Loucy (cell line): ENCODE measurements around the gene RAB35.

Experiments used
- H2AFZ ChIP-seq: fragments of 200-600 bp; sonication (generic); 2 replicates; pipeline ENCODE4 v1.6.0; 2016; ENCODE audit warnings: antibody characterized with exemption, mild to moderate bottlenecking, low read length, moderate library complexity
- H3F3A ChIP-seq: fragments of 200-600 bp; 2 replicates; pipeline ENCODE4 v1.6.0; 2016; ENCODE audit warnings: antibody characterized with exemption, low read depth, mild to moderate bottlenecking
- H3K27me3 ChIP-seq: fragments of 200-600 bp; sonication (generic); 2 replicates; pipeline ENCODE4 v1.6.1; 2014; ENCODE audit warnings: low read length, mild to moderate bottlenecking; ENCODE audit not compliant: insufficient read depth, poor library complexity, severe bottlenecking
- H3K36me3 ChIP-seq: fragments of 200-600 bp; sonication (generic); 2 replicates; pipeline ENCODE4 v1.6.1; 2016; ENCODE audit warnings: low read length; ENCODE audit not compliant: insufficient read depth
- H3K4me1 ChIP-seq: fragments of 200-600 bp; sonication (generic); 2 replicates; pipeline ENCODE4 v1.5.1; 2014; ENCODE audit warnings: low read length, mild to moderate bottlenecking; ENCODE audit not compliant: insufficient read depth, poor library complexity, severe bottlenecking
- H3K4me2 ChIP-seq: fragments of 200-600 bp; sonication (generic); 2 replicates; pipeline ENCODE4 v1.6.0; 2014; ENCODE audit warnings: antibody characterized with exemption, low read length, low read depth, mild to moderate bottlenecking; ENCODE audit not compliant: poor library complexity, severe bottlenecking
- H3K4me3 ChIP-seq: fragments of 200-600 bp; sonication (generic); 2 replicates; pipeline ENCODE4 v1.5.1; 2014; ENCODE audit warnings: low read length, mild to moderate bottlenecking, mixed read lengths; ENCODE audit not compliant: poor library complexity, severe bottlenecking
- H3K79me2 ChIP-seq: fragments of 200-600 bp; sonication (generic); 2 replicates; pipeline ENCODE4 v1.6.1; 2014; ENCODE audit warnings: low read length; ENCODE audit not compliant: insufficient read depth
- H3K9ac ChIP-seq: fragments of 200-600 bp; sonication (generic); 2 replicates; pipeline ENCODE4 v1.6.0; 2014; ENCODE audit warnings: mild to moderate bottlenecking, low read depth, low read length, moderate library complexity; ENCODE audit not compliant: poor library complexity, severe bottlenecking
- H3K9me2 ChIP-seq: fragments of 200-600 bp; sonication (generic); replicated peaks from 2 replicates; pipeline ENCODE4 v1.6.1; 2016; ENCODE audit warnings: low read depth, low read length, mixed read lengths
- H3K9me3 ChIP-seq: fragments of 200-600 bp; sonication (generic); 2 replicates; pipeline ENCODE4 v1.6.1; 2014; ENCODE audit warnings: mild to moderate bottlenecking, antibody characterized with exemption, low read length, low read depth; ENCODE audit not compliant: insufficient read depth
- H4K20me1 ChIP-seq: fragments of 200-600 bp; sonication (generic); 2 replicates; pipeline ENCODE4 v1.6.0; 2014; ENCODE audit warnings: antibody characterized with exemption, low read length, mild to moderate bottlenecking; ENCODE audit not compliant: insufficient read depth, poor library complexity, severe bottlenecking
- CTCF ChIP-seq: fragments of 200-600 bp; sonication (generic); conservative IDR thresholded peaks from 2 replicates; pipeline ENCODE4 v1.5.1; 2014; ENCODE audit warnings: mild to moderate bottlenecking, antibody characterized with exemption, low read length
- EZH2phosphoT487 ChIP-seq: fragments of 200-600 bp; IDR thresholded peaks from 2 replicates; pipeline ENCODE4 v1.6.1; 2018; ENCODE audit warnings: antibody characterized with exemption, mild to moderate bottlenecking, moderate library complexity, borderline replicate concordance

Gene RAB35

DNA sequence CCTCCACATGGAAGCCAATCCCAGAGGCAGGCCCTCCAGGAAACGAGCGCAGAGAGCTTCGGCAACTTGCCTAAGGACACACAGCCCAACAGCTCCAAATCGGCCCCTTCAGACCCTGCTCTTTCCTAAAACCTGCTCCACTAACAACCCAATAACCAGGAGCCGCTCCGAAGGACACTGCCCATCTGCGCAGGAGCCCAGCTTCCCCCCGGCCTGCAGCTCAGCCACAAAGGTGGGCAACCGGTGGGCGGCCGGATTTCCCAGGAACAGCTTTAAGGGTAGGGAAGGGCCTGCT, 13.6 kb downstream of the RAB35 start:
- H3F3A ChIP-seq: no peaks in the 10 kb centered on the region
- peaks cover 77% of the 10 kb centered on the region; the same call in 1 of the 2 replicates for H3K36me3 ChIP-seq
- no peak overlapping the region for H3K4me3 ChIP-seq
- no peaks in the 10 kb centered on the region for H3K9me2 ChIP-seq
- H3K79me2 ChIP-seq: peaks cover 75% of the 10 kb centered on the region
- H2AFZ ChIP-seq: no peak overlapping the region
- no peaks in the 10 kb centered on the region for H3K27me3 ChIP-seq
- no peak overlapping the region for H3K9ac ChIP-seq
- TF ChIP-seq CTCF: no peak
- no peak for TF ChIP-seq EZH2phosphoT487
- no peaks in the 10 kb centered on the region for H3K4me1 ChIP-seq
- no peaks in the 10 kb centered on the region for H3K9me3 ChIP-seq
- H4K20me1 ChIP-seq: peaks cover 52% of the 10 kb centered on the region
- H3K4me2 ChIP-seq: no peak overlapping the region

- Histone ChIP-seq H3K4me2 (no peak overlapping the region), H3K27me3 (no peaks in the 10 kb centered on the region), H3K4me1 (no peaks in the 10 kb centered on the region), H3K9me2 (no peaks in the 10 kb centered on the region), H3F3A (no peaks in the 10 kb centered on the region), H2AFZ (no peak overlapping the region), H3K79me2 (peaks cover 71% of the 10 kb centered on the region), H3K9me3 (no peaks in the 10 kb centered on the region), H4K20me1 (peaks cover 50% of the 10 kb centered on the region), H3K4me3 (no peak overlapping the region), H3K36me3 (peaks cover 75% of the 10 kb centered on the region; the same call in 1 of the 2 replicates), H3K9ac (no peak overlapping the region)
- TF ChIP-seq EZH2phosphoT487: no peak
- TF ChIP-seq CTCF: no peak
Measured at GRCh38 chr12:120102189-120103043, 14.1 kb downstream of the RAB35 start.

DNA sequence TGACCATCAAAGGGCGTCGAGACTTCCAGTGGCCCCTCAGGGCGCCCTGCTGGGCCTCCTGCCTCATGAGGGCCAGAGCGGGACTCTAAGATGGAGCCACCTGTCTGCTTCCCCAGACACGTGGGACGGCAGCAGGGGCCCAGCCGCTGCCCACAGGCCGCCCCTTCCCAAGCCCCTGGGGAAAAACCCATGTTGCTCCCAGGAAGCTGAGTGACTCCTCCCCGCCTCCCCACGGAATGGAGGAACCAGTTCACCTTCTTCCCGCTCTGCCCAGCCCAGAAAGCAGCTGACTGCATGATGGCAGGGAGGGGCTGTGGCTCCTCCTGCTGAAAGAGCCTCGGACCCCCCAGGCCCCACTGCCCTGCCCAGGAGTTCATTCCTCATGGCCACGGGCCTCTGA, 14.9 kb downstream of the RAB35 start:
- Histone ChIP-seq H3K4me2 (no peak overlapping the region), H3K9me3 (no peaks in the 10 kb centered on the region), H3K79me2 (peaks cover 63% of the 10 kb centered on the region), H4K20me1 (peaks cover 47% of the 10 kb centered on the region), H2AFZ (no peak overlapping the region), H3K27me3 (no peaks in the 10 kb centered on the region), H3K4me1 (no peaks in the 10 kb centered on the region), H3K9ac (no peak overlapping the region), H3K9me2 (no peaks in the 10 kb centered on the region), H3K4me3 (no peak overlapping the region), H3K36me3 (peaks cover 78% of the 10 kb centered on the region; the same call in 1 of the 2 replicates), H3F3A (no peaks in the 10 kb centered on the region)
- TF ChIP-seq EZH2phosphoT487 (no peak), CTCF (no peak)
